NB4 (cell line): ENCODE results near the gene PRKAG1.

ENCODE experiments used
- MYC ChIP-seq: IDR thresholded peaks from 2 replicates; pipeline ENCODE4 v1.6.1; 2011; ENCODE audit warnings: low read depth, low read length
- POLR2A ChIP-seq: IDR thresholded peaks from 2 replicates; pipeline ENCODE4 v1.6.1; 2011; ENCODE audit warnings: mild to moderate bottlenecking; ENCODE audit not compliant: insufficient read length; ENCODE audit errors: extremely low read depth
- TF ChIP-seq, protein P1 (sequence below): IDR thresholded peaks from one replicate; pipeline ENCODE4 v1.5.1; 2012; ENCODE audit warnings: low read depth, low read length
- TF ChIP-seq, protein P2 (sequence below): IDR thresholded peaks from 2 replicates; pipeline ENCODE4 v1.6.1; 2011; ENCODE audit warnings: low read depth, low read length

DNA sequence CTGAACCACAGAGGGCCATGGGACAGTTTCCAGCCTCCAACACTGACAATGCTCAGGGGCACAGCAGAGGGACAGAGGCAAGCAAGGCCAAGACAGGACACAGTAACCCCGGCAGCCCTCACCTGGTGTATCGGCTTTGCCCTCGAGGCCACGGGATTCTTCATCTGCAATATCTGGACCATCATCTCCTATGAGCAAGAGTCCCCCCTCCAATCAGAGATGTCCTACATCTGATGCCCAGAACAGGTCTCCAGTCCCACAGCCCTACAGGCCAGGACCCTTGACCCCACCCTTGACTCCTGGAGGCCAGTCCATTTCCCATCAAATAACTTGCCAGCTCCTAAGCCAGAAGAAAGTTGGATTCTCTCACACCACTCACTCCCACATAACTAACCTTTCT is 24.7 kb upstream of the PRKAG1 start:
- TF ChIP-seq, protein P1, sequence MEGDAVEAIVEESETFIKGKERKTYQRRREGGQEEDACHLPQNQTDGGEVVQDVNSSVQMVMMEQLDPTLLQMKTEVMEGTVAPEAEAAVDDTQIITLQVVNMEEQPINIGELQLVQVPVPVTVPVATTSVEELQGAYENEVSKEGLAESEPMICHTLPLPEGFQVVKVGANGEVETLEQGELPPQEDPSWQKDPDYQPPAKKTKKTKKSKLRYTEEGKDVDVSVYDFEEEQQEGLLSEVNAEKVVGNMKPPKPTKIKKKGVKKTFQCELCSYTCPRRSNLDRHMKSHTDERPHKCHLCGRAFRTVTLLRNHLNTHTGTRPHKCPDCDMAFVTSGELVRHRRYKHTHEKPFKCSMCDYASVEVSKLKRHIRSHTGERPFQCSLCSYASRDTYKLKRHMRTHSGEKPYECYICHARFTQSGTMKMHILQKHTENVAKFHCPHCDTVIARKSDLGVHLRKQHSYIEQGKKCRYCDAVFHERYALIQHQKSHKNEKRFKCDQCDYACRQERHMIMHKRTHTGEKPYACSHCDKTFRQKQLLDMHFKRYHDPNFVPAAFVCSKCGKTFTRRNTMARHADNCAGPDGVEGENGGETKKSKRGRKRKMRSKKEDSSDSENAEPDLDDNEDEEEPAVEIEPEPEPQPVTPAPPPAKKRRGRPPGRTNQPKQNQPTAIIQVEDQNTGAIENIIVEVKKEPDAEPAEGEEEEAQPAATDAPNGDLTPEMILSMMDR, result no peak
- TF ChIP-seq POLR2A (no peak), MYC (no peak)
- TF ChIP-seq, protein P2, sequence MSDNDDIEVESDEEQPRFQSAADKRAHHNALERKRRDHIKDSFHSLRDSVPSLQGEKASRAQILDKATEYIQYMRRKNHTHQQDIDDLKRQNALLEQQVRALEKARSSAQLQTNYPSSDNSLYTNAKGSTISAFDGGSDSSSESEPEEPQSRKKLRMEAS, result no peak
